Breast epithelium (tissue), 4 donors: ENCODE data around the gene FOXN3. TPM values are rescaled to one million over a fixed set of nuclear protein-coding genes. Genes with fewer than 3 reads are reported as not detected.

Experiments
- DNase-seq, 2 donors: peaks; one replicate each; pipeline ENCODE4 v3.0.0-alpha.2; 2019; ENCODE audit warnings: low spot score in 2 of 2
- H3K27ac ChIP-seq, 2 donors: fragments of 200-600 bp; sonication (generic) in 1 of 2; one replicate each; pipeline ENCODE4 v1.5.1; 2016 to 2019; ENCODE audit warnings: mild to moderate bottlenecking in 1 of 2
- H3K27me3 ChIP-seq, 2 donors: fragments of 200-600 bp; sonication (generic) in 1 of 2; one replicate each; pipeline versions ENCODE4 v1.5.1 to v1.6.0; 2017 to 2019; ENCODE audit warnings: control low read depth in 1 of 2, mild to moderate bottlenecking in 1 of 2
- H3K36me3 ChIP-seq: fragments of 200-600 bp; one replicate; pipeline ENCODE4 v1.5.1; 2019
- H3K4me1 ChIP-seq, 2 donors: fragments of 200-600 bp; sonication (generic); one replicate each; pipeline ENCODE4 v1.5.1; 2016 to 2019; ENCODE audit warnings: control low read depth in 1 of 2
- H3K4me3 ChIP-seq, 3 donors: fragments of 200-600 bp; sonication (generic); 1 replicate in 2 of 3; 2 replicates in 1 of 3; pipeline ENCODE4 v1.5.1; 2016 to 2019; ENCODE audit warnings: mild to moderate bottlenecking in 3 of 3, moderate library complexity in 2 of 3
- H3K9me3 ChIP-seq, 2 donors: fragments of 200-600 bp; sonication (generic) in 1 of 2; one replicate each; pipeline ENCODE4 v1.5.1; 2016 to 2019; ENCODE audit warnings: control low read depth in 1 of 2
- CTCF ChIP-seq, 3 donors: fragments of 450-650 bp; IDR thresholded peaks; one replicate each; pipeline ENCODE4 v1.5.1; 2016 to 2017; ENCODE audit warnings: antibody characterized with exemption in 3 of 3, mild to moderate bottlenecking in 3 of 3, moderate library complexity in 3 of 3
- POLR2A ChIP-seq: fragments of 450-650 bp; IDR thresholded peaks from one replicate; pipeline ENCODE4 v1.6.1; 2016; ENCODE audit warnings: antibody characterized with exemption, mild to moderate bottlenecking, moderate library complexity
- POLR2AphosphoS5 ChIP-seq, 3 donors: sonication (generic); formaldehyde crosslinking; IDR thresholded peaks; one replicate each; pipeline ENCODE4 v1.6.1; 2017; ENCODE audit warnings: antibody characterized with exemption in 3 of 3
- intact Hi-C: fragments of 100-400 bp; cut with DNase I; formaldehyde crosslinking; loops from one replicate; pipeline ENCODE4 v1.15.1; 2023; ENCODE audit warnings: low total_unique reads
- total RNA-seq, 3 donors: library from RNA; depleted of rRNA; stranded (reverse); fragments of >200 nt; gene quantifications; one replicate each; pipeline ENCODE4 v1.1.0, GENCODE V29; 2016

Gene FOXN3
- total RNA-seq, 3 donors from 2014 or later: 70.7 to 180 (median 80.3) TPM

GRCh38 chr14:89420502-89420901 is 3.5 kb upstream of the FOXN3 start:
- Histone ChIP-seq H3K9me3 (no peaks in the 10 kb centered on the region), H3K4me1 (no peaks in the 10 kb centered on the region), H3K36me3 (no peaks in the 10 kb centered on the region), H3K27me3 (no peaks in the 10 kb centered on the region), H3K27ac (peak overlapping the region in 1 of 2 donors; percentile 14), H3K4me3 (no peak overlapping the region)
- intact Hi-C loops: no loop called here
- TF ChIP-seq POLR2A (no peak), CTCF (IDR thresholded peaks at IDR 0.05) (no peak), POLR2AphosphoS5 (IDR thresholded peaks at IDR 0.05) (no peak)
- no peak for DNase-seq

- intact Hi-C loops: loop anchor here (5.0 kb wide), 1 partner anchor 393 kb away; no protein-coding TSS in a partner anchor
Observed at GRCh38 chr14:89419973-89420482, 3.0 kb upstream of the FOXN3 start.

GRCh38 chr14:89418976-89419375 is 1.9 kb upstream of the FOXN3 start:
- intact Hi-C loops: loop anchor here (5.0 kb wide), 1 partner anchor 392 kb away; no protein-coding TSS in a partner anchor
- DNase-seq: no peak
- Histone ChIP-seq H3K4me3 (no peak overlapping the region), H3K27me3 (no peaks in the 10 kb centered on the region), H3K9me3 (no peaks in the 10 kb centered on the region), H3K4me1 (no peaks in the 10 kb centered on the region), H3K36me3 (no peaks in the 10 kb centered on the region), H3K27ac (peak overlapping the region; percentile 34 to 92)
- no peak for TF ChIP-seq CTCF (IDR thresholded peaks at IDR 0.05)
- TF ChIP-seq POLR2AphosphoS5 (IDR thresholded peaks at IDR 0.05): no peak
- no peak for TF ChIP-seq POLR2A

More at GRCh38 chr14:89419973-89420482, 3.0 kb upstream of the FOXN3 start:
- peak overlapping the region in 1 of 2 donors; percentile 14 for H3K27ac ChIP-seq
- TF ChIP-seq POLR2A (no peak), POLR2AphosphoS5 (IDR thresholded peaks at IDR 0.05) (no peak), CTCF (IDR thresholded peaks at IDR 0.05) (no peak)
- no peaks in the 10 kb centered on the region for H3K36me3 ChIP-seq
- no peaks in the 10 kb centered on the region for H3K4me1 ChIP-seq
- H3K27me3 ChIP-seq: no peaks in the 10 kb centered on the region
- DNase-seq: no peak
- H3K4me3 ChIP-seq: no peak overlapping the region
- H3K9me3 ChIP-seq: no peaks in the 10 kb centered on the region

GRCh38 chr14:89418452-89418851 is 1.4 kb upstream of the FOXN3 start:
- H3K27ac ChIP-seq: peak overlapping the region; percentile 34 to 92
- intact Hi-C loops: loop anchor here (5.0 kb wide), 1 partner anchor 391 kb away; no protein-coding TSS in a partner anchor
- no peaks in the 10 kb centered on the region for H3K36me3 ChIP-seq
- H3K4me3 ChIP-seq: peak overlapping the region in 2 of 3 donors; percentile 99
- no peaks in the 10 kb centered on the region for H3K9me3 ChIP-seq
- no peaks in the 10 kb centered on the region for H3K4me1 ChIP-seq
- no peaks in the 10 kb centered on the region for H3K27me3 ChIP-seq
- TF ChIP-seq CTCF (IDR thresholded peaks at IDR 0.05) (no peak), POLR2A (no peak), POLR2AphosphoS5 (IDR thresholded peaks at IDR 0.05) (no peak)
- no peak for DNase-seq

- DNase-seq: peak; percentile 58 to 60
- Histone ChIP-seq H3K9me3 (no peaks in the 10 kb centered on the region), H3K4me1 (no peaks in the 10 kb centered on the region), H3K27ac (peak overlapping the region; percentile 92 to 99), H3K27me3 (no peaks in the 10 kb centered on the region), H3K4me3 (peak overlapping the region; percentile 90 to 99 (median 99)), H3K36me3 (no peaks in the 10 kb centered on the region)
- intact Hi-C loops: loop anchor here (5.0 kb wide), 1 partner anchor 390 kb away; no protein-coding TSS in a partner anchor
- TF ChIP-seq POLR2AphosphoS5 (IDR thresholded peaks at IDR 0.05) (peak in 1 of 3 donors; percentile 49), POLR2A (no peak), CTCF (IDR thresholded peaks at IDR 0.05) (peak; percentile 69 to 80 (median 75))
Observed at GRCh38 chr14:89417465-89418225, 612 bp upstream of the FOXN3 start.
